ENCODE data around the gene TMEM97.
A peak's percentile ranks its signal among the peaks of the same experiment; 100 is the strongest.
"Not testable (repeated sequence)": the region's sequence is repeated elsewhere in the genome, so short reads cannot be mapped to it uniquely, and the experiment has no call there.

Gene TMEM97

DNA sequence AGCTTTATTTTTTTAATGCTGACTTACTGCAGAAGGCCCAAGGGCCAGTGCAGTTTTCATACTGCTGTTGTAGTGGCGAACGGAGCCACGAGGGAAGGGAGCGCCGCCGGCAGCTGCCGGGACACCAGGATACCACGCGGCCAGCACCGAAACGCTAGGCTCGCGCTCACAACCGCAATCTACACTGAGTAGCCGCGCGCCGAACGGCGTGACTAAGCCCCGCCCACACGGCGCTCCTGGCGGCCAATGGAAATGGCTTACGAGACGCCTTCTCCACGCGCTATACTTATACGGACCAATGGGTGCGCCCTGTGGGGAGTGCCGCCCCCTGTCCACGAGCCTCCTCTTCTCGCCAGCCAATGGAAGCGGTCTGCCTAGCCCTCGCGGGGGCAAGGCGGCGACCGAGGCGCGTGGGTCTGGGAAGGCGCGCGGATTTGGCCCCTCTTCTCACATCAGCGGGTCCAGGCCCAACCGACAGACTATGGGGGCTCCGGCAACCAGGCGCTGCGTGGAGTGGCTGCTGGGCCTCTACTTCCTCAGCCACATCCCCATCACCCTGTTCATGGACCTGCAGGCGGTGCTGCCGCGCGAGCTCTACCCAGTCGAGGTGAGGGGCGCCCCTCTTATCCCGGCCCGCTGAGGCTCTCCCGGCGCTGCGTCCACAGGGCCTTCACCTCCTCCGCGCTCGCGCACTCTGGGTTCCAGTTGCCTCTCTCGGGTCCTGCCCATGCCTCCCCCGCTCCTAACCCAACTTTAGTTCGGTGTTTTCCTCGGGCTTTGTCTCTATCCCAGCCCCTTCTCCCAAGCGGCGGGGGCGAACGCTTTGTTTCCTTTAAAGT is at the start of gene TMEM97:
Gene TMEM97 (plus strand): TSS at position 442 of the 839 bp plus-strand sequence. CDS start 40 bp downstream, at position 482.
- peak; percentile 73 for DNase-seq (ENCODE audit: low read depth, low spot score)

GRCh38 chr17:28270055-28270454 is 48.9 kb upstream of the TMEM97 start:
- no peak for DNase-seq (ENCODE audit: low read depth, low spot score)

DNA sequence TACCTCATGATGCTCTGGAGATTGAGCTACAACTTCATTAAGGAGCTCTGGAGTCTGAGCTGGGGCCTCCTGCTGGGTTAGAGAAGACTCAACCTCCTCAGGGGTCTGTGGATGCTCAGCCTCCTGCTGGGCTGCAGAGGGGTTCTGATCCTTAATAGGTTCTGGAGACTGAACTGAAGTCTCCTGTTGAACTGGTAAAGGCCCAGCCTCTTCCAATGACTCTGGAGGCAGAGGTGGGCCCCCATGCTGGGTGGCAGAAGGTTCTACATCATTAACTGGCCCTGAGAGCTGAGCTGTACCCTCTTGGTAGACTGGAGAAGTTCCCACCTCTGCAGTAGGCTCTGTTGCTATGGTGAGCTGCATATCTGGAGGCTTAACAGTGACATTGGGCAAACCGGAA is 48.1 kb upstream of the TMEM97 start:
- no peak for DNase-seq (ENCODE audit: low read depth, low spot score)

DNA sequence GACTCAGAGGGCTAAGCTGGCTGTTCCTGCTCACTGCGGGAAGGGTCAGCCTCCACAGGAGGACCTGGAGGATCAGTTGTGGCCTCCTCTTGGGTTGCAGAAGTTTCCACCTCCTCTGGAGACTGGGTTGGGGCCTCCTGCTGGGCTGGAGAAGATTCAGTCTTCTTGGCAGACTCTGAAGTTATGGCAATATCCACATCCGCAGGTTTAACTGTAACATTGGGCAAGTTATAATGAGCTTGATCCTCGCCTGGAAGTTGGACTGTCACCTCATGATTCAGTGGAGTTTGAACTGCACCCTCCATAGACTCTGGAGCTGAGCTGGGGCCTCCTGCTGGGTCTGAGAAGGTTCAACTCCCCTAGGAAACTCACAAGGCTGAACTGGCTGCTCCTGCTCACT is 47.6 kb upstream of the TMEM97 start:
- no peak for DNase-seq (ENCODE audit: low read depth, low spot score)

DNA sequence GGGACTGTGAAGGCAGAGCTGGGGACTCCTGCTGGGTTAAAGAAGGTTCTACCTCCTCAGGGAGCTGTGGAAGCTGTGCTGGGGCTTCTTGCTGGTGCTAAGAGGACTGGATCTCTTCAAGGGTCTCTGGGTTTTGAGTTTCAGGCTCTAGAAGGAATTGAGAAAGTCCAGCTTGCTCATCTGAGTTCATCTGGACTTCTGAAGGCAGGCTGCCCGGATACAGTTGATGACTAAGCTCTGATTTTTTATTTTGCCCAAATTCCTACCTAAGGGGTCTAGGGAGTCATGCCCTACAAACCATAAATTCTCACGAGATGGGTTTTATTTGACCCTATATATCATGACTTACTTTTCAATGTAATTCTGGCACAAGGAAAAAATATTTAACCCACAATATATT is 46.8 kb upstream of the TMEM97 start:
- DNase-seq (ENCODE audit: low read depth, low spot score): no peak

DNA sequence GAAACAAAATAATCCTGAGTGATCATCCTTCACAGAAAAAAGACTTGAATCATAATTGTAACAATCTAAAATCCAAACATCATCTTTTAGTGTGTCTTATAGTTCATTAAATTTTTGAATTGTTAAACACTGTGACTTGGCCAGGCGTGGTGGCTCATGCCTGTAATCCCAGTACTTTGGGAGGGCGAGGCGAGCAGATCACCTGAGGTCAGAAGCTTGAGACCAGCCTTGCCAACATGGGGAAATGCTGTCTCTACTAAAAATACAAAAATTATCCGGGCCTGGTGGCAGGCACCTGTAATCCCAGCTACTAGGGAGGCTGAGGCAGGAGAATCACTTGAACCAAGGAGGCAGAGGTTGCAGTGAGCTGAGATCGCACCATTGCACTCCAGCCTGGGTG is 45.7 kb upstream of the TMEM97 start:
- DNase-seq (ENCODE audit: low read depth, low spot score): not testable (repeated sequence)

DNA sequence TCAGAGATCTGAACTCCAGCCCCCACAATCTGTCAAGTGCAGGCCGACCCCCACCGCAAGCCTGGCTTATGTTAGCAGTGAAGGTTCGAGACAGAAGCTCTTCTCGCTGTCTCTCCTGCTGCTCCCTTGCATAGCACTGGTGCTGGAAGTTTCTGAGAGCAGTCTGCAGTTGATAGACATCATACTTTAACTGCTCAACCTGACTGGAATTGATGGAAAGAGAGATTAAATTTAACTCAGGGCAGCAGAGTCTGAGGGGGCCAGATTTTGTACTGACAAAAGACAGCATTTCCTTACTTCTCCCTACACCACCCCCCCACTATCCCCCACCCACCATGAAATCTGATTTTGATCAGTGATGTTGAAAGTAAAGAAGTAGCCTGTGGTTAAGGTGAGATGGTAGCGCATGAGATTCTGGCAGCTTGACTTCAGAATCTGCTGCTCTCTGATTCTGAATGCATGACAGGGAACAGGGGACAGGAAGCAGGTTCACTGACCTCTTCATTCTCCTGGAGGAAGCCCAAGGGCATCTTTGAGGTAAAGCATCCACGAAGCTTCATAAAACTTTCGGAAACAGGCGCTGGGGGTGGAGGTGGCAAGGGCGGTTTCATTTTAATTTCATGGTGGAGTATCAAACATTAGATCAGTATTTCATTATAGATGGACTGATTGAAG is 44.3 kb upstream of the TMEM97 start:
- DNase-seq (ENCODE audit: low read depth, low spot score): no peak

DNA sequence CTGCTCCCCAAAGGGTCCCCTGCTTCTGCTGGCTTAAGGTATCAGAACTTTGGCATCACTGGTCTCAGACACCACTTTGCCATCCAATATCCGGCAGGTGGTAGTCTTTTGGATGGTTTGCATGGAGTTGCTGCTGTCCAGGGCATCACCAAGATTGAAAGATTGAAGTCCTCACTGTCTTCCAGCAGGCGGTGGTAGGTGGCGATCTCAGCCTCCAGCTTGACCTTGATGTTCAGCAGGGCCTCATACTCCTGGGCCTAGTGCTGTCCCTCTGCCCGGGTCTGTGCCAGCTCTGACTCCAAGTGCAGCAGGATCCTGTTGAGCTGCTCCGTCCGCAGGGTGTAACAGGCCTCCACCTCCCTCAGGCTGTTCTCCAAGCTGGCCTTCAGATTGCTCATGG is 43.0 kb upstream of the TMEM97 start:
- DNase-seq (ENCODE audit: low read depth, low spot score): no peak

DNA sequence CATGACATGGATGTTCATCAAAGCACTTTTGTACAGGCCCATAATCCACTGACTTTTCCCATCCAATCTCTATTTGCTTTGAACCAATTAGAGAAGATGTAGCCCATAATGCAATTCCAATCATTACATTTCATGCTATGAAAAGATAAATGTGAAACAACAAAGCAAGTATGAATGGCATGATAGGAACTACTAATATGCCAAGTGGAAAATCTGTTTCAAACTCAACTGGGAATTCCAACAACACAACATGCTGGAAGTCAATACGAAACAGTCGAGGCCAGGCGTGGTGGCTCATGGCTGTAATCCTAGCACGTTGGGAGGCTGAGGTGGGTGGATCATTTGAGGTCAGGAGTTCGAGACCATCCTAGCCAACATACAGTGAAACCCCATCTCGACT is 39.6 kb upstream of the TMEM97 start:
- no peak for DNase-seq (ENCODE audit: low read depth, low spot score)

DNA sequence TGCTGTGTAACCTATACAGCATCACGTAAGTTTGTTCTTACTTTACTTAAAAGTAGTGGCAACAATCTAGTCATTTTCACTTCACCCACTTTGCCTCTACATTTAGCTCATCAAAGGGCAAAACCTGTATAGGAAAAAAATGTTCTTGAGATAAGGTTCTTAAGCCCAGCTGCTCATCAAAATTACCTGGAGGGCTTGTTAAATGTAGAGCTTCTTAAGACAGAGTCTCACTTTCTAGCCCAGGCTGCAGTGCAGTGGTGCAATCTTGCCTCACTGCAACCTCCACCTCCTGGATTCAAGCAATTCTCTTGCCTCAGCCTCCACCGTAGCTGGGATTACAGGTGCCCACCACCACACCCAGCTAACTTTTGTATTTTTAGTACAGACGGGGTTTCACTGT is 38.2 kb upstream of the TMEM97 start:
- DNase-seq (ENCODE audit: low read depth, low spot score): no peak

- DNase-seq (ENCODE audit: low read depth, low spot score): no peak
Measured at GRCh38 chr17:28282596-28282995, 36.4 kb upstream of the TMEM97 start.

DNA sequence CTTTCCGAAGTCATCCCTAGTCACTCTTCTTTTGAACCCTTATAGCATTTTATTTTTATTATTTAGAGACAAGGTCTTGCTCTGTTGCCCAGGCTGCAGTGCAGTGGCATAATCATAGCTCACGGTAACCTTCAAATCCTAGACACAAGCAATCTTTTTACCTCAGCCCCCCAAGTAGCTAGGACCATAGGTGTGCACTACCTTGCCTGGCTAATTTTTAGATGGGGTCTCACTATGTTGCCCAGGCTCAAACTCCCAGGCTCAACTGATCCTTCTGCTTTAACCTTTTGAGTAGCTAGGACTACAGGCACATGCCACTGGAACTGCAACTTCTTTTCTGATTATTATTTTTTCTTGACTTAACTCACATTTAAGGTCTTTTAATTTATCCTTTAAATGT is 33.0 kb upstream of the TMEM97 start:
- no peak for DNase-seq (ENCODE audit: low read depth, low spot score)

GRCh38 chr17:28290703-28291102 is 28.3 kb upstream of the TMEM97 start:
- no peak for DNase-seq (ENCODE audit: low read depth, low spot score)

GRCh38 chr17:28291780-28292330 is 27.1 kb upstream of the TMEM97 start:
- no peak for DNase-seq (ENCODE audit: low read depth, low spot score)

- not testable (repeated sequence) for DNase-seq (ENCODE audit: low read depth, low spot score)
Measured at GRCh38 chr17:28292878-28293277, 26.1 kb upstream of the TMEM97 start.

DNA sequence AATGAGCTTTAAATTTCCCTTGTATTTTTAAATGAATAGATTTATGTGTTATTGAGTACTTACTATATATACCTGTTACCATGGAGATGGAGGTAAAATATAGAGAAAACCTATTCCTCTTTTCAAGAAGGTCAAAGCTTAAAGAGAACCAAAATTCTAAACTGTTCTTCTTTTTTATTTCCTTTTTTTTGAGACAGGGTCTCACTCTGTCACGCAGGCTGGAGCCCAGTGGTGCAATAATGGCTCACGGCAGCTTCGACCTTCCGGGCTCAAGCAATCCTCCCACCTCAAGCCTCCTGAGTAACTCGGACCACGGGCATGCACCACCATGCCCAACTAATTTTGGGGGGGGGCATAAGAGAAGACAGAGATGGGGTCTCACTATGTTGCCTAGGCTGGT is 25.0 kb upstream of the TMEM97 start:
- no peak for DNase-seq (ENCODE audit: low read depth, low spot score)

- no peak for DNase-seq (ENCODE audit: low read depth, low spot score)
Measured at GRCh38 chr17:28295677-28296578, 23.1 kb upstream of the TMEM97 start.

DNA sequence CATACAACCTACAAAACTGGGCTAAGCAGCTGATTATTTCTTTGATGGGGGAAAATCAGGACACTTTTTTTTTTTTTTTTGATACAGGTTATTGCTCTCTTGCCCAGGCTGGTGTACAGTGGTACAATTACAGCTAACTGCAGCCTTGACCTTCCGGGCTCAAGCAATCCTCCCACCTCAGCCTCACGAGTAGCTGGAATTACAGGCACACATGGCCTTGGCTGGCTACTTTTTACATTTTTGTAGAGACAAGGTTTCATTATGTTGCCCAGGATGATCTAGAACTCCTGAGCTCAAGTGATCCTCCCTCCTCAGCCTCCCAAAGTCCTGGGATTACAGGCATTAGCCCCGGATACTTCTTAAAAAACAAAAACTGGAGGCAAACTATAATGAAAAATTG is 20.6 kb upstream of the TMEM97 start:
- no peak for DNase-seq (ENCODE audit: low read depth, low spot score)

- DNase-seq (ENCODE audit: low read depth, low spot score): no peak
Measured at GRCh38 chr17:28306954-28307401, 12.0 kb upstream of the TMEM97 start.

DNA sequence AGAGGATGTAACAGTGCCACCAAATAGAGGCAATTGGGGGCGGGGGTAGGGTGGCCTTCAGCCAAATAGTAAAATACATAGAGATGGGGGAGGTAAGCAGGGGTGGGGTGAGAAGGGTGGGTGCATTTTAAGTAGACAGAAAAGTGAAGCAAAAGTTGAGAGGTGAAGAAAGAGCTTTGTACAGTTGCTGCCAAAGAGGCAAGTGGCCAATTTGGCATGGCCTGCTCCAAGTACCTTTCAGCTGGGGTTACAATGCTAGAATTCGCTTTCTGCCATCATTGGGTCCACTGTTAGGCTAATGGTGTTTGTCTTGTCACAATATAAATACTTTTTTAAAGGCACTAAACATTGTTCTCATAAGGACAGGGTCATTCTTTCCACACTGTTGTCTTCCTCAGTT is 5.2 kb upstream of the TMEM97 start:
- DNase-seq (ENCODE audit: low read depth, low spot score): no peak

DNA sequence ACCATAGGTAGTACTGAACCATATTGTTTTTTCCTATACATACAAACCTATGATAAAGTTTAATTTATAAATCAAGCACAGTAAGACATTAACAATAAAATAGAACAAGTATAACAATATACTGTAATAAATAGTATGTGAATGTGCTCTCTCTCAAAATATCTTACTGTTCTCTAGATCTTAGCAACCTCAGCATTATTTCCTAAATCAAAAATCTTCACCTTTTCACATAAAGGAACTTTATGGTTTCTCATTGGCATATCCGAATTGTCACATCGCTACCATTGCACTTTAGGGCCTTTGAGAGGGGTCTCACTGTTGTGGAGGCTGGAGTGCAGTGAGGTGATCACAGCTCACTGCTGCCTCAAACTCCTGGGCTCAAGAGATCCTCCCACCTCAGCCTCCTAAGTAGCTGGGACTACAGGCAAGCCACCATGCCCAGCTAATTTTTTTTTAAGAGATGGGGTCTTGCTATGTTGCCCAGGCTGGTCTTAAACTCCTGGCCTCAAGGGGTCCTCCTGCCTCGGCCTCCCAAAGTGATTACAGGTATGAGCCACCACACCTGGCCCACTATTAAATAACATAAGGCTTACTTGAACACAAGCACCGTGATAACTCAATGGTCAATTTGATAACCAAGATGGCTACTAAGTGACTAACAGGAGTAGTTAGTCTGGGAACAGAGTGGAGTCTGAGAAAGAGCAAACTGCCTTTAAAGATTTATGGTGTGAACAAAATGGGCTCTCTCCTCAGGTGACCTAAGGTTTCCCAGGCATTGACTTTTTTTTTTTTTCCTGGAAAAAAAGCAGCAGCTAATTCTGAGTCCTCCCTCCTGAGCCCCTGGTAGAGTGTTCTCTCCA is 2.9 kb upstream of the TMEM97 start:
- DNase-seq (ENCODE audit: low read depth, low spot score): no peak

All from iPS DF 19.7 (cell line).